ENCODE data around the gene CFH.
"Not testable (repeated sequence)": the region's sequence is repeated elsewhere in the genome, so short reads cannot be mapped to it uniquely, and the experiment has no call there.

The CFH gene

DNA sequence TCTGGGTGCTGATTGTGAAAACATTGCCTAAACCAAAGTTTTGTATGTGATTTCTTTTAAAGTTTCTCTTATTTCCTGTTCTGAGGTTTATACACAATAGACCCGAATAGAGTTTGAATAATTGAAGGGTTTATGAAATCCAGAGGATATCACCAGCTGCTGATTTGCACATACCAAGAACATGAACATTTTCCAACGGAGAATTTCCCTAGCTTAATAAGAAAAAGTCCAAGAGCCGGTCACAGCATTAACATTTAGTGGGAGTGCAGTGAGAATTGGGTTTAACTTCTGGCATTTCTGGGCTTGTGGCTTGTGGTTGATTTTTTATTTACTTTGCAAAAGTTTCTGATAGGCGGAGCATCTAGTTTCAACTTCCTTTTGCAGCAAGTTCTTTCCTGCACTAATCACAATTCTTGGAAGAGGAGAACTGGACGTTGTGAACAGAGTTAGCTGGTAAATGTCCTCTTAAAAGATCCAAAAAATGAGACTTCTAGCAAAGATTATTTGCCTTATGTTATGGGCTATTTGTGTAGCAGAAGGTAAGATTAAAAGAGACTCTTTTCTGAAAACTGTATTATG lies at the start of gene CFH:
CFH (plus strand) TSS at position 407 of the 579 bp plus-strand sequence; CDS start at position 482, 75 bp downstream.
- no peak for DNase-seq

DNA sequence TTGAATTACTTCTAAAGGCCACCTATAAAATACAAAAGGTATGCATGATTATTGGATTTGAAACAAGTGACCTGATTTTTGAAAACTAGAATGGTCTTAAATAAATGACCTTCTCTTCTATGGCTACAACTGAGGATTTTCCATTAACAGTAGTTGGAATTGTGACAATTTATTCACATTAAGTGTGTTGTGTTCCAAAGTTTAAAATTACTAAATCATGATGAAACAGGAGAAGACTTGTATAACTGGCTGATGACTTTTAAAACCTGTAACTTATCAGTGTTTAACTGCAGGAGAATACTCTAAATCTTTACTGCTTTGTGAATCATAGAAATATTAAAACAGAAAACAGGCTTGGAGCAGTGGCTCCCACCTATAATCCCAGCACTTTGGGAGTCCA lies 48.2 kb upstream of the CFH start:
- no peak for DNase-seq

DNA sequence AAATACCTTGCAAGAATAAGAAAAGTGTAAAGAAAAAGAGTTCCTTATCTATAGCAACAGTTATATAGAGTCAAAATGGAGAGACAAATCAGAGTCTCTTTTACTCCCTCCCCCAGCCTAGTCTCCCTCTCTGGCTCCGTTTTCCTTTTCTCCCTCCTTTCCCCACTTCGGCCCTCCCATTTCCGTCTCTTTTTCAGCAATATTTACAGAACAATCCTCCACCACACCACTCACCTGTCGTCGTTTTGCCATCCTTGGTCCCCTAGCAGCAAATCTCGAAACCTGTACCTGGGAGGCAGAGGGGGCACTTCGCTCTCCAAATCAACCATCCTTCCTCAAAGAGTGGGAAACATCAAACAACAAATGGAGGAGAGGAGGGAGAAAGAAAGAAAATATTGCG lies 43.9 kb upstream of the CFH start:
- DNase-seq, result no peak

DNA sequence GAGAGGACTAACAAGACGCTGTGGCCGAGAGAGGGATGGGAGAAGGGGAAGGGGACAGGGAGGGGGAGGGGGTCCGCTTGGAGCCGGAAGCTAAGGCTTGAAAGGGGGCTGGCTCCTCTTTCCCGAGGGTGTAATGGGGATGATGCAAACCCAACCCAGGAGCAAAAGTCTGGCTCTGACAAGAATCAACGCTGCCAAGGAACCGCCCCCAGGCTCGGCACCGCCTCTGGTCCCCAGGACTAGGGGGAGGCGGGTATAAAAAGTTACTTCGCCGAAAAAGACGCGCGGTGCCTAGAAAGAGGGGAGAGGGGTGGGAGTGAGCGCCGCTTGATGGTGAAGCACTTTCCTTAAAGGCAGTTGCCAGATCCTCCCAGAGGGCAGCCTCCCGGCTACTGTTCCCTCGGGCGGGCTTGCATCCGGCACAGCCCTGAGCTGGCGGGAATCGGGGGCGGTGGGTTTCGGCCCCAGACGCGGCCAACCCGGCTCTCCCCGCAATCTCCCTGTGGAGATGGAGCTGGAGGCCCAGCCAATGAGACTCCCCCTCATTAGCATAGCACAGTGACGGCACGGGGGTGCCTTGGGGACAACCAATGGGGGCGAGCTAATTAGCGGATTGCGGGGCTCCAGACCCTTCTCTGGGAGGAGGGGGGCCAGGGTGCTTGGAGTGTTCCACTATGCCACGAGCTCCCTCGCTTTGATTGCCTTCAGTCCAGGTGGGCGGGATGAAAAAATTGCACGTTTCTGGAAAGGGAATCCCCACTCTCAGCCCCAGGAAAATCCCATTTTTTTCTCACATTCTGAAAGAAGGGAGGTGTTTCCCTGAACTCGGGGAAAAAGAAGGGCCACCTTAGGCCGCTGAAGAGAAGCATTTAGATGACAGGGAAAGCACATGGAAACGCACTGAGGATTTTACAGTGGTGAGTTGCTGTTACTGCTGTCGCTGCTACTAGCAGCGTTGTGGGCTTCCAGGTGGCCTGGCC lies 43.2 kb upstream of the CFH start, which contains the start of gene KCNT2:
KCNT2 (minus strand) TSS at position 51 of the 980 bp plus-strand sequence. CDS start 131 bp downstream, outside the sequence.
- DNase-seq, result peak; percentile 2

DNA sequence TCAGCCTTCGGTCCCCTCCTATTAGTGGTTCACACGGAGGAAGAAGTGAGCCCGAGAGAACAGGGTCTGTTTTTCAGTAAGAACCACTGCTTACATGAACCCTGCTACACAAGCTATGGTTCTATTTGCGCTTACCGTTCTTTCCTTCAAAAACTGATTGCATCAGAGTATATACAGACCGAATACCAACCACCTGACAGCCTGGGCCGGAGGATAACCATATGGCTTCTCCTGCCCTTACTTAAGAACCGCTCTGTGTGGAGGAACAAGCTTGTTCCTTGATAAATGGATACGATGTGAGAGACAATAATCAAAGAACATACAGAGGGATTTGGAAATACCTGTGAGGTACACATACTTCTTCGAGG lies 42.5 kb upstream of the CFH start:
- no peak for DNase-seq

DNA sequence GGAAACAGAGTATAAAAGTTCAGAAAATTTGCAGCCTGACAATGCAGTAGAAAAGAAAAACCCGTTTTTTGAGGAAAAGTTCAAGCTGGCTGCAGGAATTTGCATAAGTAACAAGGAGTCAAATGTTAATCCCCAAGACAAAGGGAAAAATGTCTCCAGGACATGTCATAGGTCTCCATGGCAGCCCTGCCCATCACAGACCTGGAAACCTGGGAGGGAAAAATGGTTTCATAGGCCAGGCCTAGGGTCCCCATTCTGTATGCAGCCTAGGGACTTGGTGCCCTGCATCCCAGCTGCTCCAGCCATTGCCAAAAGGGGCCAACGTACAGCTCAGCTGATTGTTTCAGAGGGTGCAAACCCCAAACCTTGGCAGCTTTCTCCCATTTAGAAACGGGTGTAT lies 40.0 kb upstream of the CFH start:
- no peak for DNase-seq

DNA sequence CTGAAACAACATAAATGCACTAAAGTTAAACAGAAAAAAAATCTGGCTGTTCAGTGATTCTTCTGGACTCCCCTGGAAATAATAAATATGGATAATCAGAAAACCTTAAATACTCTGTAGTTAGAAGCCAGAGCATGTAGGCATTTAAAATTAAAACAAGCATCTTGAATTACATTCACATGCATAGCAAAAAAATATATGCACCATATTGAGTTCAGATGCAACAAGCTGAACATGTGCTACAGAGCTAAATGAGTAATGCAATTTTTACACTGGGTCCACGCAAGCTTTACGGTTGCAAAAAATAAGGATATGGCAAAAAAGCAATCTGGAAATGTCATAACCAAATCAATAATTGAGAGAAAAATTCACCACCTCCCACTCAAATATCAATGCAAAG lies 32.1 kb upstream of the CFH start:
- DNase-seq, result no peak

DNA sequence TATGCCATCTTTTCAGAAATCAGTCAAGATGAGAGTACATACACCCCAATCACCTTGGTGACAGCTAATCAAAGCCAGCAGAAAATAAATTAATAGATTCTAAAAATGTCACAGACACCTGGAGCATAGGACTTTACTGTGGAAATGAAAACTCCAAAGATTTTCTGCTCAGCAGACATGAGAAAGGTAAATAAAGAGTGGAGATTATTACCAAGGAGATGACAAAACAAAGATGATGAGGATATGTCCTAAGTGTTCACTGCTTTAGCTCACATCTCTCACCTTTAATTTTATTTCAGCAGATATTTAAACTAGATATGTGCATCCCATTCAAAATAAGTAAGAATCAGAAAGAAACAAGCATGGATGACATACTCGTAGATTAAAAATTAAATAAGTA lies 28.8 kb upstream of the CFH start:
- DNase-seq, result no peak

DNA sequence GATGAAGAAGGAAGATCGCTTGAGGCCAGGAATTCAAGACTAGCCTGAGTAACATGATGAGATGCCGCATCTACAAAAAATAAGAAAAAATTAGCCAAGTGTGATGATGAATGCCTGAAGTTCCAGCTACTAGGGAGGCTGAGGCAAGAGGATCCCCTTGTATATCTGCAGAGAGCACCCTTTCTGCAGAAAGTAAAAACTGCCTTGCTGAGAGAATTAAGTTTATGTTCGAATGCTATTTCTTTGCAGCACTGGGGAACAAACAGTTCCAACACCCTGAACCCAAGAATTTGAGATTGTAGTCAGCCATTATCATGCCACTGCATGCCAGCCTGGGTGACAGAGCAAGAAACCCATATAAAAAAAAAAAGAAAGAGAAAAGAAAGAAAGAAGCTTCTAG lies 23.0 kb upstream of the CFH start:
- no peak for DNase-seq

DNA sequence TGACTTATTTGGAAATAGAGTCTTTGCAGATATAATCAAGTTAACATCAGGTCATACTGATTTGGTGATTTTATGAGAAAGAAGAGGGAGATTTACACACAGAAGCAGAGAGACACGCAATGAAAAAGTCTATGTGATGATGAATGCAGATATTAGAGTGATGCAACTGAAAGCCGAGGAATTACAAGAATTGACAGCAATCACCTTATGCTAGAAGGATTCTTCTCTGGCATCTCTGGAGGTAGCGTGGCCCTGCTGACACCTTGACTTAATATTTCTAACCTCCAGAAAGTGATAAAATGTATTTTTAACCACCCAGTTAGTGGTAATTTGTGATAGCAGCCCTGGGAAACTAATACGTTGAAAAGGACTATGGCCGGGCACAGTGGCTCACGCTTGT lies 14.2 kb upstream of the CFH start:
- DNase-seq, result no peak

DNA sequence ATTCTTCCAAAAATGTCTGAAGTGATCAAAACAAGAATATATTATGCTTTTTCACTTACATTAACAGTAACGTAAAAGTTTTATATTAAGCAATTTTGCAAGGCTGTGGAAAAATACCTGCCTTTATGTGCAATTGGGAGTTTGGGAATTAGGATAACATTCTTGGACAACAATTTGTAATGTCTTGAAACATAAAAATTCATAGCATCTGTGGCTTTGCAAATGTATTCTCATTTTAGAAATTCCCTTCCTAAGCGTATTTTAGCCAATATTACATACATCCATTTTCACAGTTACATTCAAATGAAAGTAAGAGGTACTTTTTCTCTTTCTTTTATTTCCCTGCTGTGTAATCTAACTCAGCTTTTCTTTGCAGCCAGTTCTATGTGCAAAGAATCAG lies 13.4 kb upstream of the CFH start:
- no peak for DNase-seq

DNA sequence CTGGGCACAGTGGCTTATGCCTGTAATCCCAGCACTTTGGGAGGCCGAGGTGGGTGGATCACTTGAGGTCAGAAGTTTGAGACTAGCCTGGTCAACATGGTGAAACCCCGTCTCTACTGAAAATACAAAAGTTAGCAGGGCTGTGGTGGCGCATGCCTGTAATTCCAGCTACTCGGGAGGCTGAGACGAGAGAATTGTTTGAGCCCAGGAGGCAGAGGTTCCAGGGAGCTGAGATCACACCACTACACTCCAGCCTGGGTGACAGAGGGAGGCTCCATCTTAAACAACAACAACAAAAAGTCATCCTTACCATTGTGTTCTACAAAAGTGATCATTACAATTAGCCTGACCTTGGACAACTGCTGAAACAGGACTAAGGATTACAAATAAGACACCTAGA lies 12.6 kb upstream of the CFH start:
- not testable (repeated sequence) for DNase-seq

DNA sequence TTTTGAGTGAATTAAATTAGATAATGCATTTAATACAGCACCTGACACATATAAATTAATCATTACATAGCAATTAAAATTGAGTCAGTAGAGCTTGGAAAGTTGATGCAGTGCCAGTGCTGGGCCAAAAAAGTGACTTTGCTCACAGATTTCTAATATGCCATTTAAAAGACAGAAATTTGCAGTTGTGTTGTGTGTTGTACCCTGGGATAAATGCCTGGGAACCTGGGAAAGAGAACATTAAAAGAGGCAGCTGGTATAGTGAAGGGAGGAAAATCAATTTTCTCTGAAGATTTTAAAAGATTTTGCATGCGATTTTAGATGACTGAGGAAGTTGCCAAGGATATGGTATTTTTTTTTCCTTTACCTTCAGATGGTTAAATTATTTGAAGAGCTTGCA lies 10.9 kb upstream of the CFH start:
- DNase-seq, result no peak

DNA sequence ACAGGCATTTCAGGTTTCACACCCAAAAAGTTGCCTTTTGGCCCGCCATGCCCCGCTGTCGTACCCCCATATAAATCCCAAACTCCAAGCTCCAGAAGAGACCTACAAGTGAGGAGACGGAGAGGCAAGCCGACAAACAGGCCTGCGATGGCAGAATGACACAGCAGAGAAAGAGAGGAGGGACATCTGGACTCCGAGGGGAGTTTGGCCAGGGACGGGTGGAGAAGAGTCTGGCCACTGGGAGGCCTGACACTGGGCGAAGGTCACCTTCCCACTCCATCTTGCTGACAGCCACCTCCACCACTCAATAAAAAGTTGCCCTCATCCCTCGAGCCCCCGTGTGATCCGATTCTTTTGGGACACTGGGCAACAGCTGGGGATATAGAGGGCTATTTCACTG lies 1.9 kb upstream of the CFH start:
- DNase-seq, result no peak

DNA sequence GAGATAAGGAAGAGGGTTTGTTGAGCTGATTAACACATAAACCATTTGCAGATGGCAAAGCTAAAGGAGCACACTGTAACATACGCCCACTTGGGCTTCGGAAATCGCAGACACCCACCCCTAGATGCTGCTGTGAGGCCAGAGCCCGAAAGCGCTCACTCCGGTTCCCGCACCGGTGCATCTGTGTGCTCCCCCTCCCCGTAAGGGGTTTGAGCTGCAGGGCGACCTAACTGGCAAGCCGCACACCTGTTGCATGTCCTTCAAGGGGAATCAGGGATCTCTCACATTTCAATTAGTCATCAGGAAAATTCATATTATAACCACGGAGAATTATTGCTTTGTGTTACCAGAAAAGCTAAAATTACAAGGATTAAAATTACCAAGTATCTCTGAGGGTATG lies 1.4 kb upstream of the CFH start:
- DNase-seq, result no peak

DNA sequence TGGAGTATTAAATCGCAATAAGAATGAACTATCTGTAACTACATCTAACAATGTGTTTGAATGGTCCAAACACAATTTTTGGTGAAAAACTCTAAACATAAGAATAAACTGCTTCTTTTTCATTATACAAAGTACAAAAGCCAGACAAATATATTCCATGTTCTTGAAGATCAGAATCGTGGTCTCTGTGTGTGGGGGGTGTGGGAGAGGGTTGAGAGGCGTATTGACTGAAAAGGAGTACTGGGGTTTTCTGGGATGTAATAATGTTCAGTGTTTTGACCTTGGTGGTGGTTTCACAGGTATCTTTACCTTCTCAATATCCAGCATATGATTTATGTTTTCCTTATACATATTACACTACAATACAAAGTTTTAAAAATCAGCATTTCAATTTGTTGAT lies 764 bp upstream of the CFH start:
- no peak for DNase-seq

DNA sequence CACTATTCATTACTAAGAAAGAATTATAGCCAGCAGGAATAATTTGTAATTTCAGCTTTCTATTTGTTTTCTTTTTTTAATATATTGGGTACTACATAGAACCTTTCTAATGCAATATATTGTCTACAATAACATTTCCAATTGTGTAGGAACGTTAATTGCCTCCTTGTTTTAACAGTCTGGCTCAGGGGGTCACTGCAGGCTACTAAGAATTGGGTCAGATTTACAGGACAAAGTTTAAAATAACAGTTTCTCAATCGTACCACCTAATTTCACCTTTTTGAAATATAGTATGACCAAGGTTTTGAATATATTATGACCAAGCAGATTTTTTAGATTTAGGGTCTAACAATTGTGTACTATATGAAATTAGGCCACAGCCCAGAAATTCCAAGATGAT lies 2.4 kb downstream of the CFH start:
- DNase-seq, result no peak

DNA sequence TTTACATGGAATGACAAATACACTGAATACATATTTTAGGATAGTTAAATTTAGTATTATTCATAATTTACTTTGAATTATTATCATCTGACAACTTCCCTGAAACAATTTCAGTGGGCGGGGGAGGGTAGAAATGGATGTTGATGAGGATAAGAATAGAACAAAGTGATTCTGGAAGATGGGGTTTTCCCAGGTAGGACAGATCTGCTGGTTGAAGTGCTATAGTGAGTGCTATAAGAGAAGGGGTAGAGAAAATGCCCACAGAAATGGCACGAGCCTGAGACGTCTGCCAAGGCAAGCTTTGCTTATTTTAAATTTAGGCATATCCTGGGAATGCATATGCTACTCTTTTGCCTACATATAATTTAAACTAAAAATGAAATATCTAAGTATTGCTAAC lies 3.2 kb downstream of the CFH start:
- DNase-seq, result no peak

DNA sequence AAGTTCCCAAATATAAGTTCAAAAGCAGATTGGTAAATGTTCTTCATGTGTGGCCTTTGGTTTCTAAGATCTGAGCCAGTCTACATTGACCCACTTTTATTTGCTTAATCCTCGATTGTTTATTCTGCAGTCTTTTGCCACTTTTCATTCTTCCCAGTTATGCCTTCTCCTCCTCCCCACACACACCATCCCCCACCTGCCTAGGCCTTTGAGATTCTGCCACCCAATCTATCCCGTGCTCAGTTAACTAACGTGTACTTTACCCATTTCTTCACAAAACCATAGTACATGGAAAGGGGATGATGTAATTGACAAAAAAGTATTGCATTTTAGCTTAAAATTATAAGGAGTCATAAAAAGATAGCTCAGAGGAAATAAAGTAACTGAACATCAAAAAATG lies 3.7 kb downstream of the CFH start:
- DNase-seq, result no peak

DNA sequence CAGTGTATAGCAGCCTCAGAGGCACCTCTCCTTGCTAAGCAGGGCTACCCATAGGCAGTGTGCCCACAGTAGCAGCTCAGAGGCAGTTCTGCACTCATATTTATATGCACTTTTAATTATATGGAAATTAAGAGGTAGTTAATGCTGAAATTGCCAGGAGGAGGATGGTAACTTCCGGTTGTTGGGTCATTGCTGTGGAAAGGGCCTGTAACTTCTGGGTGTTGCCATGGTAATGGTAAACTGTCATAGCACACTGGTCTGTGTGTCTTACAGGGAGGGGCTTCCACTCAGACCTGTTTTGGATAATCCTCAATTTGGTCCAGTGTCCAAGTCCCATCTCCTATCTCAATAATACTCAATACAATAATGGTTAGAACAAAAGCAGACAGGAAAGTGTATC lies 7.6 kb downstream of the CFH start:
- DNase-seq, result no peak

DNA sequence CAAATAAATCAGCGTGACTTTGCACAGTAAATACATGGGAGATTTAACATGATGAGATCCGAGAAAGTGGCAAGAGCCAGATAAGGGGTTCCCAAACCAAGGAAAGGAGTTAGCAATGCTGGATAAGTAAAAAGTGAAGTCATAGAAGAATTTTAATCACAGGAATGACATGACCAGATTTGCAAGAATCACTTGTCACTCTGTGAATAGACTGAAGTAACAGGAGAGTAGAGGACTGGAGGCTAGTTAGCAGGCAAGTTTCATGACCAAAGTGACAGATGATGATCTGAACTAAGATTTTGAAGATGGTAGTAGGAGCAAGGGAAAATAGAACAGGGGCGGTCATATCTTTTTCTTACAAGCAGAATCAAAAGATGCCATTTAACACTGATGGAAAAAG lies 8.4 kb downstream of the CFH start:
- DNase-seq, result no peak

DNA sequence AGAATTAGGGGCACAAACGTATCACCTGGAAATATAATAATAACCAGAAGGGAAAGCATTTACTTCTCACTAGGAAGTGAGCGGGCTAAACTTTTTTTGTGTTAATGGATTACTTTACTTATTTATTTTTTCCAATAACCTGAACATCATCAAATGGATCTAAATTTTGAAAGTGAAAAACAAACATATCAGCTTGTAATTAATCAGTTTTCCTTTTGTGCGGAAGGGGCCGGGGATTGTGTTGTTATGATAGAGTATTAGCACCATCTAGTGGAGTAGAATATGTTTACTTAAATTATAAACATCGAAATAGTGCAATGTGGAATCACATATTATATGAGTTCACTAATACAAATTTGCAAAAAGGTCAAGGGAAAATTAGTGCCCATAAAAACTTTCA lies 9.0 kb downstream of the CFH start:
- no peak for DNase-seq

DNA sequence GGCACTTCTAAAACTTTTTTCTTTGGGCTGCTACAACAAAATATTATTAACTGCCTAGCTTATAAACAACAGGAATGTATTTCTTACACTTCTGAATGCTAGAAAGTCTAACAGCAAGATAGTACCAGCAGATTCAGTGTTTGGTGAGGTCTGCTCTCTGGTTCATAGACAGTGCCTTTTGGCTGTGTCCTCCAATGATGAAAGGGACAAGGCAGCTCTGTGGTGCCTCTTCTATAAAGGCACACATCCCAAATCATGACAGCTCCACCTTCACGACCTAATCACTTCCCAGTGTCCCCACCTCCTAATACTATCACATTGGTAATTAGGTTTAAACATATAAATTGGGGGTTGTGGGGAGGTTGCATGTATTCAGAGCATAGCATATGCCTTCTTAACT lies 9.5 kb downstream of the CFH start:
- DNase-seq, result no peak

DNA sequence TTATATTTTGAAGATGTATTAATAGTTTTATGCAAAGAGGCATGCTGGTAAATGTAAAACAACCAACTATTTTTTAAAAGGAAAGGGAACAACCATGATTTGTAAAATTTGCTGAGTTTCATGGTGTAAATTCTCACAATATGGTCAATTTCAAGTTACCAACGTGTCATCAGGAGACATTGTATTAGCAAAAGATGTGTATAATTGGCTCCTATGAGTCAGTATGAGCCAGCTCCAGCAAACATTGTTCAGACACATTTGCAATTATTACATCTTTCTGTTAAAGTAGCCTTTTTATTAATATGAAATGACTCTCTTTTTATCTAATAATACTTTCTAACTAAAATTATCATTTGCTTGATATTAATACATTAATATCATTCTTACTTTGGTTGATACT lies 15.3 kb downstream of the CFH start:
- no peak for DNase-seq

DNA sequence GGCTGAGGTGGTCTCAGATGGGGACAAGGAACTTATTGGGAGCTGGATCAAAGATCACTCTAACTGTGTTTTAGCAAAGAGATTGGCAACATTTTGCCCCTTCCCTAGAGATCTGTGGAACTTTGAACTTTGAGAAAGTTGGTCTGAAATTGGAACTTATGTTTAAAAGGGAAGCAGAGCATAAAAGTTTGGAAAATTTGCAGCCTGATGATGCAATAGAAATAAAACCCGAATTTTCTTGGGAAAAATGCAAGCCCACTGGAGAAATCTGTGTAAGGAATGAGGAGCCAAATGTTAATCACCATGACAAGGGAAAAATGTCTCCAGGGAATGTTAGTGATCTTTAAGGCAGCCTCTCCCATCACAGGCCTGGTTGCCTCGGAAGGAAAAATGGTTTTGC lies 17.2 kb downstream of the CFH start:
- no peak for DNase-seq

All from activated CD4-positive, alpha-beta T cell treated with anti-CD3 and anti-CD28 coated beads for 48 hours (primary cell).